K562 (cell line): ENCODE results near the gene ZNF148.

Source experiments
- RCOR1 ChIP-seq, 2 experiments: IDR thresholded peaks; 2 replicates each; pipeline ENCODE4 v1.6.1; 2012; ENCODE audit warnings: low read depth in 2 of 2, low read length in 2 of 2, borderline replicate concordance in 1 of 2, improper control_type of control experiment in 1 of 2
- RERE ChIP-seq: sonication (generic); formaldehyde crosslinking; IDR thresholded peaks from 2 replicates; pipeline ENCODE4 v1.8.0; 2023; ENCODE audit warnings: missing genetic modification reagents, mild to moderate bottlenecking, borderline replicate concordance
- TF ChIP-seq, protein P1 (sequence below), 3 experiments: IDR thresholded peaks in 2 of 3; conservative IDR thresholded peaks in 1 of 3; 2 replicates each; pipeline ENCODE4 v1.5.1; 2011 to 2012; ENCODE audit warnings: low read length in 3 of 3, mild to moderate bottlenecking in 3 of 3, control low read depth in 2 of 3, improper control_type of control experiment in 1 of 3, inconsistent platforms in 1 of 3, low read depth in 1 of 3, mixed read lengths in 1 of 3, moderate library complexity in 1 of 3; ENCODE audit not compliant: insufficient read depth in 2 of 3

DNA sequence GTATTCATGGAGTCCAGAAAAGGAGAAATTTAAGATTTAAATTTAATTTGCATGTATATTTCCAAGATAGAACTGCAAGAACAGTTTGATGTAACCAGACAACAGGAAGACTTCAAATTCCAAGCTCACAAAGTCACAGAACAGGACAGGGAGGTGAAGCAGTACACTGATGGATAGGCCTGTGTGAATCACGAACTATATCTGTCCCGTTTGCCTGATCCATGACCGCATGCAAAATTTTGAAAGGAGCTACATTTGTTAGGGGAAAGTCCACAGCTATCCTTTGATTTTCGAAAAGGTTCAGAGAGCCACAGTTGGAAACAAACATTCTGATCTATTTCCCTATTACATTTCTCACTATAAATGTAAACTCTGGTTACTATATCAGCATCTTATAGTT is 83.1 kb downstream of the ZNF148 start:
- TF ChIP-seq RCOR1 (IDR thresholded peaks at IDR 0.05; ENCODE audit: borderline replicate concordance in 1 of 2, low read depth in 2 of 2, low read length in 2 of 2) (no peak), RERE (CRISPR knock-in tag) (no peak)
- TF ChIP-seq, protein P1, sequence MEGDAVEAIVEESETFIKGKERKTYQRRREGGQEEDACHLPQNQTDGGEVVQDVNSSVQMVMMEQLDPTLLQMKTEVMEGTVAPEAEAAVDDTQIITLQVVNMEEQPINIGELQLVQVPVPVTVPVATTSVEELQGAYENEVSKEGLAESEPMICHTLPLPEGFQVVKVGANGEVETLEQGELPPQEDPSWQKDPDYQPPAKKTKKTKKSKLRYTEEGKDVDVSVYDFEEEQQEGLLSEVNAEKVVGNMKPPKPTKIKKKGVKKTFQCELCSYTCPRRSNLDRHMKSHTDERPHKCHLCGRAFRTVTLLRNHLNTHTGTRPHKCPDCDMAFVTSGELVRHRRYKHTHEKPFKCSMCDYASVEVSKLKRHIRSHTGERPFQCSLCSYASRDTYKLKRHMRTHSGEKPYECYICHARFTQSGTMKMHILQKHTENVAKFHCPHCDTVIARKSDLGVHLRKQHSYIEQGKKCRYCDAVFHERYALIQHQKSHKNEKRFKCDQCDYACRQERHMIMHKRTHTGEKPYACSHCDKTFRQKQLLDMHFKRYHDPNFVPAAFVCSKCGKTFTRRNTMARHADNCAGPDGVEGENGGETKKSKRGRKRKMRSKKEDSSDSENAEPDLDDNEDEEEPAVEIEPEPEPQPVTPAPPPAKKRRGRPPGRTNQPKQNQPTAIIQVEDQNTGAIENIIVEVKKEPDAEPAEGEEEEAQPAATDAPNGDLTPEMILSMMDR (IDR thresholded peaks at IDR 0.05 in 2 of 3, conservative IDR thresholded peaks at IDR 0.05 in 1 of 3; ENCODE audit: insufficient read depth in 2 of 3, low read depth in 1 of 3, low read length in 3 of 3): no peak
